Measurements from ENCODE around the gene CWC15. TPM values are rescaled to one million over a fixed set of nuclear protein-coding genes. Genes with fewer than 3 reads are reported as not detected.
A peak's percentile ranks its signal among the peaks of the same experiment; 100 is the strongest.
"Not testable (repeated sequence)": the region's sequence is repeated elsewhere in the genome, so short reads cannot be mapped to it uniquely, and the experiment has no call there.

CWC15 gene
- total and polyA plus RNA-seq, 4 experiments from 2014 or later, result 62.7 to 69.4 (median 66.2) TPM

- Histone ChIP-seq H3K27ac (ENCODE audit: low read depth, low read length) (no peak overlapping the region), H3K4me1 (ENCODE audit: insufficient read depth, low read length) (peaks cover 32% of the 10 kb centered on the region), H3K4me3 (ENCODE audit: low read length in 2 of 2) (no peak overlapping the region), H3K36me3 (ENCODE audit: insufficient read depth, low read length) (no peaks in the 10 kb centered on the region), H3K9me3 (ENCODE audit: control insufficient read depth in 1 of 2, low read length in 2 of 2) (no peaks in the 10 kb centered on the region), H3K27me3 (ENCODE audit: insufficient read depth, low read length) (no peaks in the 10 kb centered on the region)
- intact Hi-C loops (cut with micrococcal nuclease), result no loop called here
- peaks cover 29 to 39% (median 33%) of the 10 kb centered on the region in 4 donors for H3K4me1 Mint-ChIP-seq
- DNase-seq, result peak in 4 of 5 donors; percentile 26 to 47 (median 34)
- no peaks in the 10 kb centered on the region for H3K9me3 Mint-ChIP-seq
- POLR2A ChIA-PET (ENCODE audit: partially characterized antibody), result interaction anchor here (1.5 to 2.8 kb wide), 3 partner anchors 10 to 133 kb away, joined by 5 to 30 read pairs (median 6); partner anchors contain the start of genes CWC15 and KDM4D
- CTCF ChIA-PET (ENCODE audit: partially characterized antibody), result interaction anchor here (1.0 to 1.5 kb wide), 2 partner anchors 11 to 37 kb away, joined by 3 to 4 read pairs; no protein-coding TSS in a partner anchor
- H3K27me3 Mint-ChIP-seq, result no peaks in the 10 kb centered on the region
- H3K27ac Mint-ChIP-seq, result peak overlapping the region in 6 of 7 donors; percentile 20 to 89 (median 70)
- H3K36me3 Mint-ChIP-seq, result no peaks in the 10 kb centered on the region
- H3K4me3 Mint-ChIP-seq, result peak overlapping the region; percentile 60 to 87 (median 72)
Observed at GRCh38 chr11:94934846-94935245, 38.5 kb downstream of the CWC15 start.

DNA sequence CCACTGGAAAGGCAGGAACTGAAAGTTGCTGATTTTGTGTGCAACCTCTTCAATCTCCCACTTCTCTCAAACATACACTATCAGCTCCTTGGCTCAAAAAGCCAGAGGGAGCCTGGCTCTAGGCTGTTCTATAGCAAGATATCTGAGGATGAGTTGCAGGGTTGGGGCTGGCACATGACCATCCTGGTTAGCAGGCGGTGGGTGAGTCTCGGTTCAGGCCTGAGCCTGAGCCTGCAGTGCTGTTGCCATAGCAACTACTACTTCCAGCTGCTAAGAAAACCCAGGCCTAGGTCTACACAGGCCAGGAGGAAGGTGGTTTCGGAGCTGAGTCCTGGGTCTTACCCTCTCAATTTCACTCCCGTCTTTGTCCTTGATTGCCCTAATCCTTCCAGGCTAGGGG, 39.0 kb downstream of the CWC15 start:
- H3K4me3 Mint-ChIP-seq, result peak overlapping the region; percentile 60 to 87 (median 72)
- POLR2A ChIA-PET (ENCODE audit: partially characterized antibody), result interaction anchor here (1.5 to 2.8 kb wide), 3 partner anchors 9 to 134 kb away, joined by 5 to 30 read pairs (median 6); partner anchors contain the start of genes CWC15 and KDM4D
- H3K4me1 Mint-ChIP-seq, result peaks cover 29 to 41% (median 33%) of the 10 kb centered on the region in 4 donors
- H3K9me3 Mint-ChIP-seq, result no peaks in the 10 kb centered on the region
- CTCF ChIA-PET (ENCODE audit: partially characterized antibody), result interaction anchor here (1.0 to 1.5 kb wide), 2 partner anchors 11 to 37 kb away, joined by 3 to 4 read pairs; no protein-coding TSS in a partner anchor
- H3K4me3 ChIP-seq (ENCODE audit: low read length in 2 of 2), result no peak overlapping the region
- H3K9me3 ChIP-seq (ENCODE audit: control insufficient read depth in 1 of 2, low read length in 2 of 2), result no peaks in the 10 kb centered on the region
- peaks cover 32% of the 10 kb centered on the region for H3K4me1 ChIP-seq (ENCODE audit: insufficient read depth, low read length)
- no peaks in the 10 kb centered on the region for H3K36me3 Mint-ChIP-seq
- intact Hi-C loops (cut with micrococcal nuclease), result no loop called here
- peak in 1 of 5 donors; percentile 10 for DNase-seq
- H3K27ac Mint-ChIP-seq, result peak overlapping the region; percentile 20 to 89 (median 65)
- no peak overlapping the region for H3K27ac ChIP-seq (ENCODE audit: low read depth, low read length)
- H3K27me3 Mint-ChIP-seq, result no peaks in the 10 kb centered on the region
- no peaks in the 10 kb centered on the region for H3K36me3 ChIP-seq (ENCODE audit: insufficient read depth, low read length)
- H3K27me3 ChIP-seq (ENCODE audit: insufficient read depth, low read length), result no peaks in the 10 kb centered on the region

GRCh38 chr11:94933223-94934130, 39.9 kb downstream of the CWC15 start:
- H3K9me3 ChIP-seq (ENCODE audit: control insufficient read depth in 1 of 2, low read length in 2 of 2), result no peaks in the 10 kb centered on the region
- CTCF ChIA-PET (ENCODE audit: partially characterized antibody), result interaction anchor here (1.5 kb wide), 1 partner anchor 10 kb away, joined by 3 read pairs; no protein-coding TSS in a partner anchor
- intact Hi-C loops (cut with micrococcal nuclease), result no loop called here
- no peak overlapping the region for H3K4me3 ChIP-seq (ENCODE audit: low read length in 2 of 2)
- Mint-ChIP-seq H3K27ac (peak overlapping the region in 3 of 7 donors; percentile 0 to 50 (median 20)), H3K4me1 (peaks cover 33 to 50% (median 36%) of the 10 kb centered on the region in 4 donors), H3K27me3 (no peaks in the 10 kb centered on the region), H3K36me3 (no peaks in the 10 kb centered on the region), H3K4me3 (peak overlapping the region in 6 of 8 donors; percentile 60 to 87 (median 72)), H3K9me3 (no peaks in the 10 kb centered on the region)
- H3K36me3 ChIP-seq (ENCODE audit: insufficient read depth, low read length), result no peaks in the 10 kb centered on the region
- peaks cover 34% of the 10 kb centered on the region for H3K4me1 ChIP-seq (ENCODE audit: insufficient read depth, low read length)
- H3K27ac ChIP-seq (ENCODE audit: low read depth, low read length), result no peak overlapping the region
- POLR2A ChIA-PET (ENCODE audit: partially characterized antibody), result interaction anchor here (2.8 kb wide), 1 partner anchor 8 kb away, joined by 30 read pairs; no protein-coding TSS in a partner anchor
- no peak for DNase-seq
- H3K27me3 ChIP-seq (ENCODE audit: insufficient read depth, low read length), result no peaks in the 10 kb centered on the region

GRCh38 chr11:94932503-94932902, 40.9 kb downstream of the CWC15 start:
- Histone ChIP-seq H3K27me3 (ENCODE audit: insufficient read depth, low read length) (no peaks in the 10 kb centered on the region), H3K4me1 (ENCODE audit: insufficient read depth, low read length) (peaks cover 40% of the 10 kb centered on the region), H3K4me3 (ENCODE audit: low read length in 2 of 2) (no peak overlapping the region), H3K36me3 (ENCODE audit: insufficient read depth, low read length) (no peaks in the 10 kb centered on the region), H3K9me3 (ENCODE audit: control insufficient read depth in 1 of 2, low read length in 2 of 2) (no peaks in the 10 kb centered on the region), H3K27ac (ENCODE audit: low read depth, low read length) (no peak overlapping the region)
- intact Hi-C loops (cut with micrococcal nuclease), result no loop called here
- CTCF ChIA-PET (ENCODE audit: partially characterized antibody), result no interaction called here
- Mint-ChIP-seq H3K27ac (no peak overlapping the region), H3K4me1 (peaks cover 35 to 59% (median 40%) of the 10 kb centered on the region in 4 donors), H3K36me3 (no peaks in the 10 kb centered on the region), H3K9me3 (no peaks in the 10 kb centered on the region), H3K27me3 (peaks cover 0 to 1% of the 10 kb centered on the region in 2 donors), H3K4me3 (no peak overlapping the region)
- DNase-seq, result no peak
- POLR2A ChIA-PET (ENCODE audit: partially characterized antibody), result interaction anchor here (2.0 kb wide), 1 partner anchor 157 kb away, joined by 5 read pairs; the partner anchor contains the start of gene ENDOD1

DNA sequence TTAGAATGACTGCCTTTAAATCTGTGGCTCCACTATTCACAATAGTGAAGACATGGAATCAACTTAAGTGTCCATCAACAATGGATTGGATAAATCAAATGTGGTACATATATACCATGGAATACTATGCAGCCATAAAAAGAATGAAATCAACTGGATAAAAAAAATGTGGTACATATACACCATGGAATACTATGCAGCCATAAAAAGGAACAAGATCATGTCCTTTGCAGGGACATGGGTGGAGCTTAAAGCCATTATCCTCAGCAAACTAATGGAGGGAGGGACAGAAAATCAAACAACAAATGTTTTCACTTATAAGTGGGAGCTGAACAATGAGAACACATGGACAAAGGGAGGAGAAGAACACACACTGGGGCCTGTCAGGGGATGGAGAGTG, 41.3 kb downstream of the CWC15 start:
- CTCF ChIA-PET (ENCODE audit: partially characterized antibody); H3K36me3 Mint-ChIP-seq: not testable (repeated sequence)
- H3K4me1 Mint-ChIP-seq, result peaks cover 35 to 64% (median 42%) of the 10 kb centered on the region in 4 donors

DNA sequence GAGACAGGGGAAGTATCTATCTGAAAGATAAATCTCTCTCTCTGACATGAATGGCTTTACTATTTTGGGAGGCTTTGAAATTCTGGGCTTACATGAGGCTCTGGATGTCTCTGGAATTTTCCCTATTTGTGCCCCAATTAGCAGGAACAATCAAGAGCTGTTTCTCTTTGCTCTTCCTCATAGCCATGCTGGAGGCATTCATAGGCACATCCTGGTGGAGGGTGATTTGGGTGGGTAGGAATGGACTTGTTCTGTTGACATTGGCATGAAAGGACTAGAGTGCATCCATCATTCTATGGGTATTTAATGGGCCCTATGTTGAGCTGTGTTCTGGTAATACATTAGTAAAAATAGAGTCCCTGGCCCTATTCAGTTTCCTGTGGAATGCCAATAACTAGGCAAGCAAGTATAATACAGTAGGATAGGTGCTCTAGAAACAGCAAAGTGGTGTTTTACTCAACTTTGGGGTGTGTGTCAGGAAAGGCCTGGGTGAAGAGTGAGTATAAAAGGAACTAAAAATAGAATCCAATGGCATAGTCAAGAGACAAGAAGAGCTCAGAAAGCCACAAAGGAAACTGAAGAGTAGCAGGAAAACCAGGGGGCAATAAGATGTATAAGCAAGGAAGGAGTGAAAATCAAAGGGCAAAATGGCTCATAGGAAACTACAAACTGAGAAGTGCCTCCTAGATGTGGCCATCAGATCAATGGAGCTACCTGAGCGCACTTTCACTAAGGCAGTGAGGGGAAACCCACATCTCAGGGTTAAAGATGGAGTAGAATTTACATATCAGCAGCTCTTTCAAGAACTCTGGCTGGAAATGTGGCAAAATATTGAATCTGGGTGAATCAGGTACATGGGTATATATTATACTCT, 45.0 kb downstream of the CWC15 start:
- no peak overlapping the region for H3K27ac ChIP-seq (ENCODE audit: low read depth, low read length)
- H3K27ac Mint-ChIP-seq, result no peak overlapping the region
- H3K4me3 ChIP-seq (ENCODE audit: low read length in 2 of 2), result no peak overlapping the region
- H3K4me1 Mint-ChIP-seq, result peaks cover 35 to 71% (median 47%) of the 10 kb centered on the region in 4 donors
- CTCF ChIA-PET (ENCODE audit: partially characterized antibody), result interaction anchor here (0.9 to 1.6 kb wide), 3 partner anchors 25 to 1758 kb away, joined by 3 to 5 read pairs (median 3); no protein-coding TSS in a partner anchor
- no peak for DNase-seq
- peaks cover 0 to 1% (median 0%) of the 10 kb centered on the region in 8 donors for H3K9me3 Mint-ChIP-seq
- no peaks in the 10 kb centered on the region for H3K36me3 Mint-ChIP-seq
- H3K27me3 ChIP-seq (ENCODE audit: insufficient read depth, low read length), result no peaks in the 10 kb centered on the region
- H3K4me1 ChIP-seq (ENCODE audit: insufficient read depth, low read length), result peaks cover 52% of the 10 kb centered on the region
- H3K27me3 Mint-ChIP-seq, result peaks cover 0 to 1% of the 10 kb centered on the region in 2 donors
- H3K4me3 Mint-ChIP-seq, result no peak overlapping the region
- intact Hi-C loops (cut with micrococcal nuclease), result no loop called here
- H3K36me3 ChIP-seq (ENCODE audit: insufficient read depth, low read length), result no peaks in the 10 kb centered on the region
- H3K9me3 ChIP-seq (ENCODE audit: control insufficient read depth in 1 of 2, low read length in 2 of 2), result no peaks in the 10 kb centered on the region
- POLR2A ChIA-PET (ENCODE audit: partially characterized antibody), result interaction anchor here (0.8 kb wide), 1 partner anchor 140 kb away, joined by 3 read pairs; no protein-coding TSS in a partner anchor

More for the DNA sequence above, 41.3 kb downstream of the CWC15 start:
- H3K27me3 ChIP-seq (ENCODE audit: insufficient read depth, low read length); H3K27ac ChIP-seq (ENCODE audit: low read depth, low read length); H3K4me3 Mint-ChIP-seq; H3K4me3 ChIP-seq (ENCODE audit: low read length in 2 of 2); DNase-seq; H3K36me3 ChIP-seq (ENCODE audit: insufficient read depth, low read length); H3K27me3 Mint-ChIP-seq; H3K9me3 ChIP-seq (ENCODE audit: control insufficient read depth in 1 of 2, low read length in 2 of 2); H3K9me3 Mint-ChIP-seq; intact Hi-C loops (cut with micrococcal nuclease): not testable (repeated sequence)
- H3K4me1 ChIP-seq (ENCODE audit: insufficient read depth, low read length), result peaks cover 42% of the 10 kb centered on the region
- peak overlapping the region in 1 of 7 donors; percentile 91 for H3K27ac Mint-ChIP-seq
- POLR2A ChIA-PET (ENCODE audit: partially characterized antibody), result interaction anchor here (2.0 kb wide), 1 partner anchor 157 kb away, joined by 5 read pairs; the partner anchor contains the start of gene ENDOD1

Measured in CD4-positive, alpha-beta memory T cell (primary cell).